Measurements from ENCODE around the gene FGD6.

DNA sequence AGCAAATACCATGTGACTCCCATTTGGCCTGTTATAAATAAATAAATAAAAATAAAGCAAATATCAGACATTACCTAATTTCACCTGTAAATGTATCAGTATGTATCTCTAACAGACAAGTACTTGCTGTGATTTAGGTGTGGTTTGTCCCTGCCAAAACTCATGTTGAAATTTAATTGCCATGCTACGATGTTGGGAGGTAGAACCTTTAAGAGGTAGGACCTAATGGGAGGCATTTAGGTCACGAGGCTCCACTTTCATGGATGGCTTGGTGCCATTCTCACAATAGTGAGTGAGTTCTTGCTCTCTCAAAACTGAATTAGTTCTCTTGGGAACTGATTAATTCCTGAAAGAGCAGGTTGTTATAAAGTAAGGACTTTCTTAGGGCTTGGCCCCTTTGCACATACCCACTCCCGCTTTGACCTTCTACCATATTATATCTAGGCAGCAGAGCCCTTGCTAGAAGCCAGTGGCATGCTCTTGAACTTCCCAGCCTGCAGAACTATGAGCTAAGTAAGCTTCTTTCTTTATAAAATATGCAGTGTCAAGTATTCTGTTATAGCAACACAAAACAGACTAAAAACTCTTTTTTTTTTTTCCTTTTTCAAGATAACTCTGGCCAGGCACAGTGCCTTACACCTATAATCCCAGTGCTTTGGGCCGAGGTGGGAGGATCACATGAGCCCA lies 26.4 kb upstream of the FGD6 start:
- TF ChIP-seq BHLHE40 (IDR thresholded peaks at IDR 0.05; ENCODE audit: borderline replicate concordance) = no peak
- no peak for TF ChIP-seq FOXK2 (IDR thresholded peaks at IDR 0.05)
- no peak for TF ChIP-seq ELF4 (IDR thresholded peaks at IDR 0.05)
- TF ChIP-seq NFRKB (IDR thresholded peaks at IDR 0.05) = no peak
- TF ChIP-seq SP1 (IDR thresholded peaks at IDR 0.05) = no peak
- no peak for TF ChIP-seq FOXM1 (IDR thresholded peaks at IDR 0.05; ENCODE audit: borderline replicate concordance)
- TF ChIP-seq FOXA1 (IDR thresholded peaks at IDR 0.05) = no peak
- TF ChIP-seq CTBP1 (IDR thresholded peaks at IDR 0.05; ENCODE audit: borderline replicate concordance) = no peak
- no peak for TF ChIP-seq ZNF384 (IDR thresholded peaks at IDR 0.05)
